BLaER1 (cell line): ENCODE results near the gene CTDSP1.

Source experiments
- H3K27ac ChIP-seq: shearing (Covaris generic); formaldehyde crosslinking; 2 replicates; pipeline ENCODE4 v1.8.1; 2022
- H3K27me3 ChIP-seq: shearing (Covaris generic); formaldehyde crosslinking; 2 replicates; pipeline ENCODE4 v1.8.1; 2022
- H3K36me3 ChIP-seq: shearing (Covaris generic); formaldehyde crosslinking; 2 replicates; pipeline ENCODE4 v1.8.1; 2022
- H3K4me1 ChIP-seq: shearing (Covaris generic); formaldehyde crosslinking; 2 replicates; pipeline ENCODE4 v1.8.1; 2022
- H3K4me2 ChIP-seq: shearing (Covaris generic); formaldehyde crosslinking; 2 replicates; pipeline ENCODE4 v1.8.1; 2022
- H3K4me3 ChIP-seq: shearing (Covaris generic); formaldehyde crosslinking; 2 replicates; pipeline ENCODE4 v1.8.1; 2022
- H3K9ac ChIP-seq: shearing (Covaris generic); formaldehyde crosslinking; 2 replicates; pipeline ENCODE4 v1.8.1; 2022
- H3K9me3 ChIP-seq: shearing (Covaris generic); formaldehyde crosslinking; 2 replicates; pipeline ENCODE4 v1.8.1; 2022
- H4K20me1 ChIP-seq: shearing (Covaris generic); formaldehyde crosslinking; 2 replicates; pipeline ENCODE4 v1.8.1; 2022
- Cebpa-rat ChIP-seq: shearing (Covaris generic); IDR thresholded peaks from 2 replicates; pipeline ENCODE4 v1.8.1; 2022

The CTDSP1 gene, protein sequence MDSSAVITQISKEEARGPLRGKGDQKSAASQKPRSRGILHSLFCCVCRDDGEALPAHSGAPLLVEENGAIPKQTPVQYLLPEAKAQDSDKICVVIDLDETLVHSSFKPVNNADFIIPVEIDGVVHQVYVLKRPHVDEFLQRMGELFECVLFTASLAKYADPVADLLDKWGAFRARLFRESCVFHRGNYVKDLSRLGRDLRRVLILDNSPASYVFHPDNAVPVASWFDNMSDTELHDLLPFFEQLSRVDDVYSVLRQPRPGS

DNA sequence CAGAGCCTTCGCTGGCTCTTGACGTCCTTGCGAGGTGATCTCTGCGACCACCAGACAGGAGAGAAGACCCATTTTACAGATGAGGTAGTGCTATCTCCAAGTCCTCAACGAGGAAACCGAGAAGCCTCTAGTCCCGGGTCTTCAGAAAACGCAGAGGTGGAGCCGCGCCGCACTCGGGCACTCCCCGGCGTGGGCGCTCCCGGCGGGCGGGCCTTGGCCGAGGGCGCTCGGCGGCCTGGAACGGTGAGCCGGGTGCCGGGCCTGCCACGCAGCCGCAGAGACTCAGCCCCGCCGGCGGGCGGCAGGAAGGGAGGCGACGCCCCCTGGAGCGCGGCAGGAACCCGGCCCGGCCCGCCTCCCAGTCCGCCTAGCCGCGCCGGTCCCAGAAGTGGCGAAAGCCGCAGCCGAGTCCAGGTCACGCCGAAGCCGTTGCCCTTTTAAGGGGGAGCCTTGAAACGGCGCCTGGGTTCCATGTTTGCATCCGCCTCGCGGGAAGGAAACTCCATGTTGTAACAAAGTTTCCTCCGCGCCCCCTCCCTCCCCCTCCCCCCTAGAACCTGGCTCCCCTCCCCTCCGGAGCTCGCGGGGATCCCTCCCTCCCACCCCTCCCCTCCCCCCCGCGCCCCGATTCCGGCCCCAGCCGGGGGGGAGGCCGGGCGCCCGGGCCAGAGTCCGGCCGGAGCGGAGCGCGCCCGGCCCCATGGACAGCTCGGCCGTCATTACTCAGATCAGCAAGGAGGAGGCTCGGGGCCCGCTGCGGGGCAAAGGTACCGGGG, at the start of gene CTDSP1:
TSS of gene CTDSP1 (plus strand) at position 478 of the 776 bp plus-strand sequence. CDS start at position 701, 223 bp downstream.
- Histone ChIP-seq H3K36me3 (peaks cover 32% of the 10 kb centered on the region), H3K4me3 (peak within 1 kb of the TSS; percentile 93), H3K4me1 (peaks cover 77% of the 10 kb centered on the region), H3K9me3 (no peaks in the 10 kb centered on the region), H3K27ac (peak within 1 kb of the TSS; percentile 97), H3K4me2 (peak within 1 kb of the TSS; percentile 99), H4K20me1 (peaks cover 28% of the 10 kb centered on the region), H3K27me3 (peaks cover 26% of the 10 kb centered on the region), H3K9ac (peak within 1 kb of the TSS; percentile 96)
- no peak for TF ChIP-seq Cebpa-rat

DNA sequence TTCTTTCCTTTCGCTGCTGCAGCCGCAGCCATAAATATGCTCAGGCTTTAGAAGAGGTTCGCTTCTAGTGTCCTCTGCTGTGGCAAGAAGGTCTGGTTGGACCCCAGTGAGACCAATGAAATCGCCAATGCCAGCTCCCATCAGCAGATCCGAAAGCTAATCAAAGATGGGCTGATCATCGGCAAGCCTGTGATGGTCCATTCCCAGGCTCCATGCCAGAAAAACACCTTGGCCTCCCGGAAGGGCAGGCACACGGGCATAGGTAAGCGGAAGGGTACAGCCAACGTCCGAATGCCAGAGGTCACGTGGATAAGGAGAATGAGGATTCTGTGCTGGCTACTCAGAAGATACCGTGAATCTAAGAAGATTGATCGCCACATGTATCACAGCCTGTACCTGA, 45.6 kb upstream of the CTDSP1 start:
- Histone ChIP-seq H3K27me3 (no peaks in the 10 kb centered on the region), H3K4me2 (no peak overlapping the region), H3K9me3 (peaks cover 34% of the 10 kb centered on the region), H3K36me3 (no peaks in the 10 kb centered on the region), H3K9ac (no peak overlapping the region), H3K4me3 (no peak overlapping the region), H3K4me1 (no peaks in the 10 kb centered on the region), H4K20me1 (no peaks in the 10 kb centered on the region), H3K27ac (no peak overlapping the region)
- no peak for TF ChIP-seq Cebpa-rat

DNA sequence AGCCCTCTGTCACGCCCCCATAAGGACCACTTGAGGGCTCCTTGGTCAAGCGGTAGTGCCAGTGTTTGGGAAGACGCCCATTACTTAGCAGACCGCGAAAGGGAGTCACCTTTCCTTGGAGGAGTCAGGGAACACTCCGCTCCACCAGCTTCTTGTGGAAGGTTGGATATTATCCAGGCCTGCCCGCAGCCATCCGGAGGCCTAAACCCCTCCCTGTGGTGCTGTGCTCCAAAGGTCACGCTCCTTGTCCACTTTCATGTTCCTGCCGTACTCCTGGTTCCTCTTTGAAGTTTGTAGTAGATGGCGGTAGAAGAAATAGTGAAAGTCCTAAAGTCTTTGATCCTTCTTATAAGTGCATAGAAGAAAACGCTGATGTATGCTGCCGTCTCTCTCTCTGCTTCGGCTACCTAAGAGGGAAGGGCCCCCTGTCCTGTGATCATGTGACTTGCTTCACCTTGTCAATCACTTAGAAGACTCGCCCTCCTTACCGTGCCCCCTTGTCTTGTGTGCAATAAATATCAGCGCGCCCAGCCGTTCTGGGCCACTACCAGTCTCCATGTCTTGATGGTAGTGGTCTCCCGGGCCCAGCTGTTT, 44.7 kb upstream of the CTDSP1 start:
- no peaks in the 10 kb centered on the region for H4K20me1 ChIP-seq
- H3K36me3 ChIP-seq, result no peaks in the 10 kb centered on the region
- peaks cover 26% of the 10 kb centered on the region for H3K9me3 ChIP-seq
- peaks cover 9% of the 10 kb centered on the region for H3K4me1 ChIP-seq
- no peak overlapping the region for H3K27ac ChIP-seq
- H3K4me3 ChIP-seq, result no peak overlapping the region
- no peak overlapping the region for H3K4me2 ChIP-seq
- TF ChIP-seq Cebpa-rat, result no peak
- no peak overlapping the region for H3K9ac ChIP-seq
- H3K27me3 ChIP-seq, result no peaks in the 10 kb centered on the region

DNA sequence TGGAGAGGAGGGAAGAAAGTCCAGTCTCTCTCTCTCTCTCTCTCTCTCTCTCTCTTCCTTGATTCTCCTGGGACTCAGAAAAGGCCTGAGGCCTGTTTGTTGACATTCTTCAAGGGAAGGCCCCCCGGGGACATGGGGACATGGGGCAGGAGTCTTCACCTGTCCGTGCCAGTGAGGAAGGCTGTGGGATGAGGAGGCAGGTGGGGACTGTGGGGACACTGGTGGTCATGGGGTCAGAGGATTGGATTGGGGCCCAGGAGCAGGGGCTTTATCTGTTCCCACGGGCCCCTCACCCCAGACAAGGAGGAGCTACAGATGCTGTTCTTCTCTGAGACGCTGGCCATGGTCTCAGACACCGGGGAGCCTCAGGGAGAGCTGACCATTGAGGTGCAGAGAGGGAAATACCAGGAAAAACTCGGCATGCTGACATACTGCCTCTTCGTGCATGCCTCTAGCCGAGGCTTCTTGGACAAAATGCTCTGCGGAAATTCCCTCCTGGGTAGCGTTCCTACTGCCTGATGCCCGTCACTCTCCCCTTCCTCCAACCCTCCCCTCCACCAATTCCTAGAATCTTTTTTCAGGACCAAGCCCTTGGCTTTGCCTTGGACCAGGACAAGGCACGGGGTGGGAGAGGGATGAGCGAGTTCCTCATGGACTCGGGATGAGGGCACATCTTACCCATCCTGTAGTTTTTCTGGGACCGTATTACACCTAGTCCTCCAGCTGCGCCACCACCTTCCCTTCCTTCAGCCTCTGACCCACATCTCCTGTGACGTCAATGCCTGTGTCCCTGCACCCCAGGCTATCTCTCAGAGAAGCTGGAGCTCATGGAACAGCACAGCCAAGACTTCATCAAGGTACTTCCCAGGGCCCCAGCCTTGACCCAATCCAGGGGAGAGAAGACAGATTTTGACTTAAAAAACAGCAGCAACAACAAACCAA, 42.2 kb upstream of the CTDSP1 start:
- H3K9ac ChIP-seq, result no peak overlapping the region

DNA sequence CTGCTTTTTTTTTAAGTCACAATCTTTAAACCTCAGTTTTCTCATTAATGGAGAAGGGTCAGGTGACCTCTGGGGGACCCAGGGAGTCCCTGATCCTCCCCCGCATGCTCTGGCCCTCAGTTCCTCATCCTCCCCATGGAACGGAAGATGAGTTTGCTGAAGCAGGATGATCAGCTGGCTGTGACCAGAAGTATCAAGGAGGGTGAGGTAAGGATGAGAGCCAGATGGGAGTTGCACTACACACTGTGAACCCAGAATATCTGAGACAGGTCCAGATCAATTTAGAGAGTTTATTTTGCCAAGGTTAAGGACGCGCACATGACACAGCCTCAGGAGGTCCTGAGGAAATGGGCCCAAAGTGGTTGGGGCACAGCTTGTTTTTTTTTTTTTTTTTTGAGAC, 39.2 kb upstream of the CTDSP1 start:
- Histone ChIP-seq H3K27me3 (no peaks in the 10 kb centered on the region), H3K36me3 (no peaks in the 10 kb centered on the region), H3K4me2 (peak overlapping the region; percentile 43), H3K27ac (no peak overlapping the region), H3K4me1 (peaks cover 38% of the 10 kb centered on the region), H3K4me3 (no peak overlapping the region), H3K9ac (no peak overlapping the region), H4K20me1 (no peaks in the 10 kb centered on the region), H3K9me3 (no peaks in the 10 kb centered on the region)
- no peak for TF ChIP-seq Cebpa-rat

More for the DNA sequence above, 42.2 kb upstream of the CTDSP1 start:
- Histone ChIP-seq H3K36me3 (no peaks in the 10 kb centered on the region), H3K27me3 (no peaks in the 10 kb centered on the region), H3K4me3 (no peak overlapping the region), H4K20me1 (no peaks in the 10 kb centered on the region), H3K4me1 (peaks cover 26% of the 10 kb centered on the region), H3K9me3 (peaks cover under 1% of the 10 kb centered on the region), H3K27ac (0 out of 2 replicates have a peak overlapping the region, but pooled peaks have one; percentile 13), H3K4me2 (peak overlapping the region; percentile 5; the same call in 1 of the 2 replicates)
- TF ChIP-seq Cebpa-rat, result no peak

DNA sequence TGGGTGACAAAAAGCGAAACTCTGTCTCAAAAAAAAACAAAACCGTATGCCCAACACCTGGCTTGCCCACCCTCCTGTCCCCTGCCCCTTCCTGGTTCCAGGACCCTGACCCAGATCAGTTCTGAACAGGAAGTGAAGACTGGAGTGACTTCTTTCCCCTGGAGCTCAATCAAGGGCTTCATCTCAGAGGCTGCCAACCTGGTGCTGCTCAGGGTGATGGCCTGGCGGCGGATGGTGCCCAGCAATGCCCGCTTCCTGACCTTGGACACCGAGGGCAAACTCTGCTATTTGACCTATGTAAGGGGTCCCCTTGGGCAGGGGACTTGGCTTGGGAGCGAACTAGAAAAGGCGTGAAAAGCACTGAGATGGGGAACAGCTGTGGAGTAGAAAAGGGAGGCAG, 37.1 kb upstream of the CTDSP1 start:
- no peaks in the 10 kb centered on the region for H3K36me3 ChIP-seq
- peaks cover 49% of the 10 kb centered on the region for H3K4me1 ChIP-seq
- H3K4me2 ChIP-seq, result peak overlapping the region; percentile 55
- no peak overlapping the region for H3K4me3 ChIP-seq
- no peaks in the 10 kb centered on the region for H3K27me3 ChIP-seq
- no peak for TF ChIP-seq Cebpa-rat
- no peaks in the 10 kb centered on the region for H4K20me1 ChIP-seq
- H3K27ac ChIP-seq, result no peak overlapping the region
- no peak overlapping the region for H3K9ac ChIP-seq
- peaks cover 4% of the 10 kb centered on the region; the same call in 1 of the 2 replicates for H3K9me3 ChIP-seq

DNA sequence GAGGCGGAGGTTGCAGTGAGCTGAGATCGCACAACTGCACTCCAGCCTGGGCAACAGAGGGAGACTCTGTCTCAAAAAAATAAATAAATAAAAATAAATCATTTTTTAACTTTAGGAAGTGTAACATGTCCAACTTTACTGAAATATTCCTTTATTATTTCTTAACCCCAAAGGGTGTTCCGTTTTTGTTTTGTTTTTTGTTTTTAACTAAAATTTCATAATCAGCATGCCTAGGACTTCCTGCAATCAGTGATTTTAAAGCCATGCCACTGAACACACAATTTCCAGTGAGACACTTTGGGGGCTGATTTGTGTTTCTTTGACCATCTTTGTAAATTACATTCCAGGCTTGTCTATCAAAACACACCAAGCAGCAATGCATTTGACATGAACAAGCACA, 35.9 kb upstream of the CTDSP1 start:
- Histone ChIP-seq H3K9ac (no peak overlapping the region), H4K20me1 (no peaks in the 10 kb centered on the region), H3K27ac (no peak overlapping the region), H3K36me3 (no peaks in the 10 kb centered on the region), H3K4me2 (0 out of 2 replicates have a peak overlapping the region, but pooled peaks have one; percentile 55), H3K4me1 (peaks cover 61% of the 10 kb centered on the region), H3K27me3 (no peaks in the 10 kb centered on the region), H3K4me3 (no peak overlapping the region), H3K9me3 (peaks cover 4% of the 10 kb centered on the region; the same call in 1 of the 2 replicates)
- no peak for TF ChIP-seq Cebpa-rat

DNA sequence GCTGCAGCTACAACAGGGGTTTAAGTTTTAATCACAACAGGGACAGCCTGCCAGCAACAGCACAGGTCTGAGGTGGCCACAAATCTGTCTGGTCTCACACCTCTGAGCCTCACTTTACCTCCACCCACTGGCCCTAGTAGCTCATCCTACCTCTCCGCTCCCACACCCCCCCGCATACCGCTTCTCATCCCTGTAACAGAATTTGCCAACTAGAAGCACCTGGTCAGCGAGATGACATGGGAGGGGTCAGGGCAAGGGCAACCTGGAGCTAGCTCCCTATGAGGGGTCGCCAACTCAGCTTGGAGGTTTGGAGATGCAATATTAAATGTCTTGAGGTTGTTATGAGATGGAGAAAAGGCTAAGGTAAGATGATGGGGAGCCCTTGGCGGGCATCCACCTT, 35.5 kb upstream of the CTDSP1 start:
- H3K9ac ChIP-seq, result no peak overlapping the region
- no peak overlapping the region for H3K4me2 ChIP-seq
- H3K36me3 ChIP-seq, result no peaks in the 10 kb centered on the region
- H4K20me1 ChIP-seq, result no peaks in the 10 kb centered on the region
- peaks cover 4% of the 10 kb centered on the region; the same call in 1 of the 2 replicates for H3K9me3 ChIP-seq
- no peak for TF ChIP-seq Cebpa-rat
- H3K4me3 ChIP-seq, result no peak overlapping the region
- no peaks in the 10 kb centered on the region for H3K27me3 ChIP-seq
- H3K27ac ChIP-seq, result no peak overlapping the region
- H3K4me1 ChIP-seq, result peaks cover 64% of the 10 kb centered on the region
